ENCODE data around the gene KCNIP4.

GRCh38 chr4:20687864-20688263, 1260.7 kb downstream of the KCNIP4 start:
- no peak for TF ChIP-seq CTCF (IDR thresholded peaks at IDR 0.05)
- no peak for TF ChIP-seq EP300 (IDR thresholded peaks at IDR 0.05)

Measured in esophagus muscularis mucosa (tissue), 3 donors.